SKM-1 treated with dmso at 0.1 percent for 144 hours (cell line): ENCODE results near the gene PGR.
A peak's percentile ranks its signal among the peaks of the same experiment; 100 is the strongest.

Source experiments
- DNase-seq: peaks from one replicate; lab custom pipeline; 2025; ENCODE audit not compliant: unreplicated experiment; lab: John Stamatoyannopoulos, UW

The PGR gene

DNA sequence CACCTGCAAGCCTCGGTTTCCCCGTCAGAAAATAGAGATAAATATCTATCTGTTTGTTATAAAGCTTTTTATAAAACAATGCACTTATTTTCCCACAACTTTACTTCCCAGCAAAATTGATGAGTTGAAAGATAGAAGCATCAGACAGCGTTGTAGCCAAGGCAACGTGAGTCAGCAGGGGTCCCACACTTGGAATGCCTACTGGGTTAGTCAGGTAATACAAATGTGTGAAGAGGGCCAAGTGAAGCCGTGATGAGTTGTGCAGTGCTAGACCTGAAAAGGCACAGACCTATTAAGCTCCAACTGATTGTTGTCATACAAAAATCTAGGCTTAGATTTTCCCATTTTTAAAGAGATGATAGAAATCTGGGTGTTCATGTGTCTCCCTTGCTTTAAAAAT is 118.7 kb downstream of the PGR start:
- no peak for DNase-seq

DNA sequence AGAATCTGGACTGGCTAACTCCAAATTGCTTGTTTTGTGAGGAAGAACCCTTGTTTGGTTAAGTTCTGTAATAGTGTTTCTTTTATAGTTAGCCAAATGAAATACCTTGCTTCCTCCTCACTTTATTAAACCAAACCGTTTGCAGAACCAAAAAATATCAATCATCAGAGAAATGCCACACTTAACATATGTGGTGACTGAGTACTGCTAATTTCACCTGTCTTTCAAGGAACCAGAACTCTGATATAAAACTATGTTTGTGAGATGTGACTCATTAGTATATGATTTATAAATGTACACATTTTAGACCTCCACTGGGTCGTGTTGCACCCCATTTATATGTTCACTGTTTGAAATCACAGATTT is 119.9 kb downstream of the PGR start:
- no peak for DNase-seq

DNA sequence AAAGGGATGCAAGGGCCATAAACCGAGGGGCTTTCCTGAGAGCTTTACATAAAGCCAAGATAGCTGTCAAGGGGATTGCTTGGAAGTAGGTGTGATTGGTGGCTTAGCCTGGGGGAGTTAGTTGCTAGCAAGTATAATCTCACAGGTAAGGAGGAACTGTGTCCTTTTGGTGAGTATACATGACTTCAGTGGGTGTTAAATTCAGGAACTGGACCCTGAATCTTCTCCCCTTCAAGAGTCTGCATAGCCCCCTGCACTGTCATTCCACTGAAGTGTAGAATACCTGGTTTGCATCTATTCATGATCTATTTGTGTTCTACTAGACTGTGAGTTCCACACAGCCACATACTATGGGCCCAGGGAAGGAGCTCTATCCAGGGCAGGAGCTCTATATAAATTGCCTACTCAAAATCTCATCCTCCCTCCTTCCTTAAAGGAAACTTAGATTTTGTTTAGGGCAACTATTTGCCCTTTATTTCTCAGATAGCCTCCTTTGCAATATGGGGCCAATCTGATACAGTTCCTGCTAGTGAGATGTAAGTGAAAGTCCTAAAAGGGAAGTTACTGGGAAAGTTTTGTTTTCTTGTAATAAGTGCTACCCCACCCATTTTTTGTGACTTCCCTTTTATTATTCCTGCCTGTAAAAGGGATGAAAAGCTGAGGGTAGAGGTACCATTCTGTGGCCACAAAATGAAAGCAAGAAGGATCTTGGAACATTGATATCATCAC is 120.5 kb downstream of the PGR start:
- DNase-seq = peak; percentile 37

DNA sequence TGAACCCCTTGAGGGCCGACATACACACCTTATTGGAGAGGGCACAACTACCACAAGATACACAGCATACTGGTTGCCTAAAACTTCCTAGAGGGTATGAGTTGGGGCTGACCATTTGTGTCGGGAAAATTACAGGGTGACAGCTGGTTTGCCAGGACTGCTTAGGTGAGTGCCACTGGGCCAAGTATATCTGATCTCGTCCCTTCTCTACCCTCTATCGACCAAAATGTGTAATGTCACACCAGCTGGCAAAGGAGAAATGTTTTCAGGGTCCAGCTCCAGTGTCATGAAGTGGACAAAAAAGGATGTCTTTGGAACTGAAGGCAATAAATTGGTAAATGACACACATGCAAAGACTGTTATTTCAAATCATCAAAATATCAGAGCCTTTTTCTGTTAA is 126.1 kb downstream of the PGR start:
- no peak for DNase-seq

DNA sequence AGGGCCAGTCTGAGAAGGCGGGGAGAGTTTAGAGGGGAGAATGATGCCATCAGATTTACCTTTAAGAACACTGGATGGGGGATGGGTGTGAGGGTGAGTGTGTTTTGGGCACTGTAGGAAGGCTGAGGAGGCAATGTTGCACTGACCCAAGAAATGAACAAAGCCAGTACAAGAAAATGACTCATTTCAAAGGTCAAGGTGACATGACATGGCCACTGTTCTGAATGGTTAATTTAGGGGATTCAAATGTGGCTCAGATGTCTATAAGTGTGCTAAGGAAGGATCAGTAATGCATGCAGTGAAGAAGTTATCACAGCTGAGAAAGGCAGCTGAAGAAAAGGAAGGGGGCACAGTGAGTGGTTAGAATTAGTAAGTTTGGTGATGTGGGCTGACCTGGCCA is 129.9 kb downstream of the PGR start:
- no peak for DNase-seq

DNA sequence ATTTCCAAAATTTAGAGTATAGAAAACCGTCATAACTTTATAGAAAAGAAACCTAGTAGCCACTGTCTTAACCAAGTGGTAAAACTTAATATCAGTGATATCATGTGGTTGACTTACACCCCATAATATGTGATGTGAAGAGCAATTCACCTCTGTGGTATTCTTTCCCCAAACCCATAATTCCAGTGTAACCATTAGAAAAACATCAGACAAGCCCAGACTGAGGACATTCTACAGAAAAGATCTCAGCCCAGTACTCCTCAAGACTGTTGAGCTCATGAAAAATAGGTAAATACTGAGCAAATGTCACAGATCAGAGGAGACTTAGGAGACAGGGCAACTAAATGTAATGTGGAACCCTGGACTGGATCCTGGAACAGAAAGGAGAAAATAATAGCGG is 134.6 kb downstream of the PGR start:
- no peak for DNase-seq

DNA sequence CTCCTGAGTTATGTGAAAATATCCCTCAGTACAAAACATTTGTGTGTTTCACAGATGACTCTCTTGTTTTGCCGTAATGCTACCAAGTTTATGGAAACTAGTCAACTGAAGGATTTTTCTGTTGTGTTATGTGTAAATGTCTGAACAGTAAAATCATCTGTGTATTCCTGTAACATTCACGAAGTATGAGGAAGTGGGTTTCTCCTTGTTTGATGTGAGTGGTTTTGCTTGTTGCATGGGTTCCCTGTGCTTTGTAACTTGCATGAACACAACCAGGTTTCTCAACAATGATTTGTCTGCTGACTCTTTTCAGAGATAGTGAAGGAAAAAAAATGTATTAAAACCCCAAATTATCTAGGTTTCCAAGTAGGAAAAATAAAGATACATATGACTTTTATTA is 138.1 kb downstream of the PGR start:
- no peak for DNase-seq

DNA sequence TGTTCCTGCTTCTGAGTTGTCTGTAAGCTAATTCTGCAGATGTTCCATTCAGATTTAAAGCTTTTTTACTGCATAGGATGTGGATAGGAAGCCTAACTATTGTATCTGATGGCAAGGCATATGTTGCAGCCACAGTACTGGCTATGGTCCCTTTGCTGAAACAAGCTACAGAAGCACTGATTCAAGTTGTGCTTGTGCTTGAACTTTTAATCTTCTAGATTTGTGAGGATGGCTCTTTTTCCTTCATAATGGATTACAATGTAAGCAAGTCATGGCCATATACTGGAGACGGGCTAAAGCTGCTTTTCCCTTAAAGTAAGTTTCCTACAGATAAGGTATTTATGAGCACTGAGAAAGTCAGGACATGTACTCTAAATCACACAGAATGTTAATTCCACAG is 138.7 kb downstream of the PGR start:
- DNase-seq = no peak

DNA sequence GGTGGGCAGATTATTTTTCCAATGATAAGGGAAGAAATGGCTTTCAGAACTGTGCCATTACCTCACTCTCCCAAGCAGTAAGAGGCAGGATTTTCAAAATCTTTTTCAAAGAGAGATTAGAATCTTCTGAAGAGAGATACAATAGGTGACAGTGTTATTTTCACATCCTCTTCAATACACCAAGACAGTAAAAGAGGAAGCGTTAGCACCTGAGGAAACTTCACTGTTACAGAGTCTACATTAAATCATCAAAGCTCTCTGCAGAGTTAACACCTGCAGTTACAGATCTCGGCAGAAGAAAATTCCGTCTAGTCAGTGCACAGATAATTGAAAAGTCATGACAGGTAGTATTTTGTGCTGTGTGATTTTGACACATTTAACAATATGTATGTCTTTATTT is 144.9 kb downstream of the PGR start:
- no peak for DNase-seq

DNA sequence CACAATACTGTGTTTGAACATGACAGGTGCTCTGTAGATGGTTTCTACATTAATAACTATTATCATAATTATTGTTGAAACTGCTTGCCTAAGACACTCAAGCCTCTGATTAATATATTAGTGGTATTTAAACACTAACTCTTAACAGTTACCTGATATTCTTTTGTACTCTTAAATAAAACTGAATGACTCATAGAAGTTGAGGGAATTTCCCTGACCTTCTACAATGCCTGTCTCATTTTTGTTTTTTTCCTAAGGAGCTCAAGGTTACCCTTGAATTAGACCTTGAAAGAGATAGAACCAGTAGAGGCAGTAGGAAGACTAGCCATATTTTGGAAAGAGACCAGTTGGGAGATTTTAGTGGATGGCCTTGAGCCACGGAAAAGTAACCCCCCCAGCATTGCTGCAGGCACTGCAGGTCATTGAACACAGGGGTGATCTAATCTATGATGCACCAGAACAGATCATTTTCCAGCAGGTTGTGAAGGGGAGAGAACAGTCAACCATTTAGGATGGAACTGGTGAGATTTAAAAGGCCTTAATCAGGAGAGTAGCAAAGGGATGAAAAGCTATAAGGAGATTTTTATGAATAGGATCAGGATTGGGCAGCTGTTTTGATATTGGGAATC is 148.3 kb downstream of the PGR start:
- no peak for DNase-seq

DNA sequence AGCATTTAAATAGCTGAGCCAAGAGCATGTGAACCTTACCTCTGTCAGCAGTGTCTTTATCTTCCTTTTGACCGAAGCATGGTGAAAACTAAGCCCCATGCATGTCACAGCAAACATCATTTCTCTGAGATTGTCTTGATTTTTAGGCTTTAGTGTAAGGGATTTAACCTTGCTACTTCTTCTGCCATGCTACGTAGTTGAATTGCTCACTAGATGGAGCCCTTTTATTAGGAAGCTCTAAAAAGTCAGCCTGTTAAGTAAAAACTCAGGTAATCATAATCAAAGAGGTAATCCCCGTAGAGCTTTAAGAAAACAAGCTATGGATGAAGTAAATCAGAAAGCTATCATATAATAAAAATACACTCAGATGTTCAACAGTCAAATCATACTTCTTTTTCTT is 149.5 kb downstream of the PGR start:
- DNase-seq = no peak
